Suppressor macrophage (primary cell): Measurements from ENCODE around the gene IGSF9B.

Source experiments
- DNase-seq, 4 experiments: peaks; one replicate each; pipeline ENCODE4 v3.0.0-alpha.2; 2020 to 2022

Gene IGSF9B

DNA sequence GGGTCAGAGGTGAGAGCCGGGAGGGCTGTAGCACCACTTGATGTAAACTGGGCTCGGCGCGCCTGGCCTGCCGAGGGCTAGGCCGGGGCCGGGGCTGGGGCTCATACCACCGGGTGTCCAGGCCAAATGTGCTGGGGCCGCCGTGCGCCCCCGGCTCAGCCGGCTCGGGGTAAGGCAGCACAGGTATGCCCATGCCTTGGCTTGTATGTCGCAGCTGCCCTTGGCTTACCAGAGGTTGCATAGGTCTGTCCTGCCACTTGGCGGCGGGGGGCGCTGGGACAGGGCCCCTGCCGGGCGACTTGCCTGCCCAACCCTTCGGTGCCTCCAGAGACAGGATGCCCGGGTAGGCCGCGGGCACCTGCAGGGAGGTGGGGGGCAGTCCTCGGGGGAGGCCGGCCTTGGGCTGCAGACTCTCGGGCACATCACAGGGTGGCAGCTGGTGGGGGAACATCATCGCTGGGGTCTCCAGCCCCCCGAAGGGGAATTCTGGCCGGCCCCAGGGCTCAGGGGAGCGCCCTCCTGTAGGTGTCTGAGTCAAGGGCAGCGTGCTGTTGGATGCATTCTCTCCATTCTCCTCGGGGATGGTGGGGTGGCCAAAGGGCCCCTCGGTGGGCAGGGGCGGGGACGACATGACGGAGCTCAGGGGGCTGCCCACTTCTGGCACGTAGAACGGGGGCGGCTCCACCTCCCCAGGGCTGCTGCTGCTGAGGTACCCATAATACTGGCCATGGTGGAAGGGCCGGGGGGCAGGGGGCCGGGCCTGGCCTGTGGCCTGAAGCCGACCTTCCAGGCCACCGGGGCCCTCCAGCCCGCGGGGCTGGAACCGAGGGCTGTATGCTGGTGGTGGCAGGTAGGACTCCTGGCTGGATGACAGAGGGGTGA lies 36.4 kb downstream of the IGSF9B start:
- no peak for DNase-seq

DNA sequence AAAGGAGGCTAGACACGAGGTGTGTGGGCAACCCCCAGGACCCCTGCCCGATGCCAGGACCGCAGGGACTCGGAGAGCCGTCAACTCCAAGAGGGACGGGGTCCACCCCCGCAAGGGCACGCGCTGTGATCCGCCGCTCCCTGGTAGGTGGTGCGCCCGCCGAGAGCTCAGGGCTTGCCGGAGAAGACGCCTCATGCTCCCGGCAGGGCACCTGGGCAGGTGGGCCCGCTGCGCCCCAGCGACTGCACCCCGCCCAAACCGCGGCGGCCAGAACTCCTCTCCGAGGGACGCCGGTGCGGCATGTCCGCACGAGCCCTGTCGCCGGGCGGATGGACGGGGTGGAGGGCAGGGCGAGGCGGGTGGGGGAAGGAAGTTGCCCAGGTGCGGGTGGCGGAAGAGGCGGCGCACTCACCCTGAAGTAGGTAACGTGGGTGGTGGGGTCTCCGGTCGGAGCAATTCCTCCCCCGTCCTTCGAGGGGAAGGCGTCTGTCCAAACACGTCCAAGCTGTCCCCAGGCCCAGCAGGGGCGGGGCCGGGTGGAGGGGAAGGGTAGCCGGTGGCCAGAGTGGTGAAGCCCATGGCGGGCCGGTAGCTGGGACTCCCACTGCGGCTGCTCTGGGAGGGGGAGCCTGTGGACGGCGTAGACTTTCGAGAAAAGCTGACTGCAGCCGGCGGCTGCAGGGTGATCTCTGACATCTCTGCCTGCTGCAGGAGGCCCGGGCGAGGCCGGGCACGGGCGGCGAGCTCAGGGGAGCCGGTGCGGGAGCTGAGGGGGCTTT lies 37.2 kb downstream of the IGSF9B start:
- no peak for DNase-seq

DNA sequence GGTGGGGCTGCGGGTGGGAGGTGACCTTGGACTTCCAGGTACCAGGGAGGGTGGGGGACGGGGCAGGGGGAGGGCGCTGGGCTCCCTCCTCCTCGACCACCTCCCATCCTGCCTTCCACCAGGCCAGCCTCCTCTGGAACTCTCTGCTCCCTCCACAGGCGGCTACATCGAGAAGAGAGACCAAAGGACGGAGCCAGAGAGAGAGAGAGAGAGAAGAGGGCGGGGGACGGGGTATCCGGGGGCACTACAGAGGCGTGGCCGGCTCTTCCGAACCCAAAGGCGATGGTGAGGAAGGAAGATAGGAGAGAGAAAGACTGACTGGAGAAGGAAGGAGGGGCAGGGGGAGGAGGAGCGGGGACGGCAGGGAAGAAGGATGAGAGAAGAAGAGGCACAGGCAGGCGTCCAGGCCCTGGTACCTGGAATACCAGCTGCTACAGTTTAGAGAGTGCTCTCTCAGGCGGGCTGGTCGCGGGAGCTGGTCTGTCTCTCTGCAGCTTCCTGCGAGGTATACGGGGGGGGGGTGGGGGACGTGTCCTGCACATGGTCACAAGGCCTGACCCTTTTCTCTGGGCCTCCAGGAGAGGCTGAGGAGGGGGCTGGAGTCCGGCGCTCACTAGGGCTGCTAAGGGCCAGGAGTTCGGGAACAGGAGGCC lies 38.0 kb downstream of the IGSF9B start:
- no peak for DNase-seq

DNA sequence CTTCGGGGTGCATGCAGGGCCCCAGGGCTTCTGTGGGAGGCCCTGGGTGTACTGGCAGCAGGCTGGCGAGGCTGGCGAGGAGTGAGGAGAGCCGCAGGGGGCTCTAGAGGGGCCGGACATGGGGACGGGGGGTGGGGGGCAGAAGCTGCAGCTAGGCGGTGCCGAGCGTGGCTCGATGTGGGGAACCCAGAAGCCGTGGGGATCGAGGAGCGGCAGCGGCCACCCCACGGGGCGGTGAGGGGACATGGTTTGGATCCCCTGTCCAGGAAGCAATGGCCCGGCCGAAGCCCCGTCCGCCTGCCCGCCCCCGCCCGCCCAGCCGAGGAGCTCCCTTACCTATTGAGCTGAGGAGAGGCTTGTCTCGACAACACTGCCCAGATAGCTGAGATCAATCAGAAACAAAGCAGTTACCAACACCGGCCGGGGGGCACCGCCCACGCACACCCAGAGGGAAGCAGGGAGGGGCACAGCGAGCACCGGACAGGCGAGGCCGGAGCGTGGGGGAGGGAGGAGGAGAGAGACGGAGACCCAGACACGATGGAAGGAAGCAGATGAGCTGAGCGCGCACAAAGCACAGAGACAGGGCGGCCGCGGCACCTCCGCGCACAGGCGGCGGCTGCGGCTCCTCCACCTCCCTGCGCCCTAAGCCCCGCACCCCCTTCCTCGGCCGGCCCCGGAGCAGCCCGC lies 38.7 kb downstream of the IGSF9B start:
- no peak for DNase-seq

DNA sequence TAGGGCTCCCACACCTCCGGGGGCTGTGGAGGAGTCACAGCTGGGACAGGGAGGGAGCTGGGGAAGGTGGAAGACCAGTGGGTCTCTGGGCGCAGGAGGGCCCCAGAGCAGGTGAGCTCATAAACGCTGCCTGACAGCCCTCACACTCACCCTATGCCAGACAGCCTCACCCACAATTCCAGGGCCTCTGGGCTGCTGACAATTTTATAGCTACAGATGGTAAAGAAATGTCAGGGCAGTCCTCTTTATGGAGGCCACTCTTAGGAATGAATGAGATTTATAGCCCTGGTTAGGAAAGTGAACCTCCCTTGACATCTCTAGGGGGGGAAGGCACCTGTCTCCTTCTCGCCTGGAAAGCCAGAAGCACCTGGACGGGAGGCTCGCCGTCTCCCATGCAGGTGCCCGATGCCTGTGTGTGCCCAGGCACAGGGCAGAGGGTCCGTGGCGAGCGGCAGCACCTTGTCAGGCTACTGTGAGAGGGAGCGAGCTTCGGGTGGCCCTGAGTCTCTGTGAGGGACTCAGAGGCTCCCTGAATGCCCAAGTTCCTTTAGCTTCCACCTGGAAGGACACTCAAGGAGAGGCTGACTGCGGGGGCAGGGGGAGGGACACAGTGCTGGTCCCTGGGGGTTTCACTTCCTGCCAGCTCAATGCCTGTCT lies 39.9 kb downstream of the IGSF9B start:
- no peak for DNase-seq

DNA sequence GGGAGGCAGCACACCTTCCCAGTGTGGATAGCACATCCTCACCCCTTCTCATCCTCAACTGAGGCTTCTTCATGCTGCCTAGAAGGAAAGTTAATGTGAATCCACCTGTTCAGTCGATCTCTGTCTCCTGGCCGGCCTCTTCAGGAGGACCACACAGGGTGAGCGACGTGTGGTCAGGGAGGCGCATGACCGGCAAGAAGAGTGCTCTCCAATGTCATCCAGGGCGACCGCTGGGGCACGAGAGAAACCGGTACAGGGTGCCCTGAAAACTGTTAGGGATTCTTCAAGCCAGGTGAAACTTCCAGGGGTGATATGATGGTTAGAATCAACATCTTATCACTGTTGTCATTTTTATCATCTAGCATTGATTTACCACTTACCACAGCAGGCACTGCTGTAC lies 43.0 kb downstream of the IGSF9B start:
- no peak for DNase-seq

DNA sequence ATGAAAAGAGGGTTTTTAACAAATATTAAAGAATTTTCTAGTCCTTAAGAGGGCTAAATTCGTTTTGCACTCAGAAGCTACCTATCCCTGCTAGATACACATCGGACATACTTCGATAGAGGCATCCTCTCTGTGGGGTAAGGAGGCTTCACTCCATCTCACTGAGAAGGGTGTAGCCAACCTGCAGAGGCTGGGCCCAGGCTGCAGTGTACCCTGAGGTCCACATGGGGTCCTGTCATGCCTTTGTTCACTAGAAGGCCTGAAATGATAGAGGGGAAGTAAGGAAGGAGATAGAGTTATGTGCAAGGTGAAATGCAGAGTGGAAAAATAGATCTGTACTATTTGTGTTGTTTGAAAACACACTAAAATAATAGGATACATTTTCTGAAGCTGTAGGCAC lies 45.6 kb downstream of the IGSF9B start:
- no peak for DNase-seq

DNA sequence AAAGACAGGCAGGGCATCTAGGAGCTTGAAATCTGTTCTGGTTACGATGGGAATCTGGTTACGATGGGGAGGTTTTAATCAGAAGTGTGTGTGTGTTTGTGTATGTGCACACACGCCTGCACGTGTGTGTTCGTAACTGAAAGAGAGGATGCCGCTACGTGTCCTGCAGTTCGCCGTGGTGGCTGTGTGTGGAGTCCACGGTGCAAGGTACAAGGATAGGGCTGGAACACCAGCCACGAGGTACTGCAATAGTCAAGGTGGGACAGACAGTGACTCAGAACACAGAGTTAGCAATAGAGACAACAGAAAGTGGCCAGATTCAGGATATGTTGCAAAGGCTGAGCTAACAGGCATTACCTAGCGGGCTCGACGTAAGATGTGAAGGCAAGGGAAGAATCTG lies 46.7 kb downstream of the IGSF9B start:
- DNase-seq: no peak

DNA sequence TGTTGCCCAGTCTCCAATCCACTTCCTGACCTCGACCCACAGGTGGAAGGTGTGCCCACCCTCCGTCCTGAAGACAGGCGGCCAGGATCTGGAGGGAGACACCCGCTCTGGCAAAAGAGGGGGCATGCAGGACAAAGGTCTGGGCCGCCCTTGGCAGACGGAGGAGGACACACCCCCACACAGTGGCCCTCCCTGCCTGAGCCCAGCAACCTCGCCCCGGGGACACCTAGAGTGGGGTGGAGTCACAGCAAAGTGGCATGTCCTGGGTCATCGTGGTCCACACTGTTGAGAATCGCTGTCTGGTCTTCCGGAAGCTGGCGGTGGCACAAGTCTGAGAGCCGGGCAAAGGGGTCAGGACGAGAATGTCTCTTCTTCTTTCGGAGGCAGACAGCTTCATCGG lies 47.9 kb downstream of the IGSF9B start:
- DNase-seq: no peak

DNA sequence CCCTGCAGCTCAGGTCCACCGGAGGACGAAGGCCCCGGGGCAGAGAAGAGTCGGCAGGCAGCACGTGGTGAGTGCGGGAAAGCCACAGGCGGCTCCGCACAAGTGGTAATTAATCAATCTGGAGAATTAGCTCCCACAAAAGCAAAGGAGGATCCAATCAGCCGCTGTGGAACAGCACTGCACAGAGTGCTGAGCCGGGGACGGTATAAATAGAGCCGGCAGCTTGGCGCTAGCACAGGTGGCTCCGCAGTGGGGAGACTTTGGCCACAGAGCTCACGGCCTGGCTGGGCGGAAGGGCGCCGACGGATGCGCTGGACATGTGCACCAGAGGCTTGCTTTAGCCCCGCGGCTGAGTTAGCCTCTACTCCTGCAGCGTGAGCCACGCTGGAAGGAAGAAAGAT lies 48.9 kb downstream of the IGSF9B start:
- DNase-seq: no peak

DNA sequence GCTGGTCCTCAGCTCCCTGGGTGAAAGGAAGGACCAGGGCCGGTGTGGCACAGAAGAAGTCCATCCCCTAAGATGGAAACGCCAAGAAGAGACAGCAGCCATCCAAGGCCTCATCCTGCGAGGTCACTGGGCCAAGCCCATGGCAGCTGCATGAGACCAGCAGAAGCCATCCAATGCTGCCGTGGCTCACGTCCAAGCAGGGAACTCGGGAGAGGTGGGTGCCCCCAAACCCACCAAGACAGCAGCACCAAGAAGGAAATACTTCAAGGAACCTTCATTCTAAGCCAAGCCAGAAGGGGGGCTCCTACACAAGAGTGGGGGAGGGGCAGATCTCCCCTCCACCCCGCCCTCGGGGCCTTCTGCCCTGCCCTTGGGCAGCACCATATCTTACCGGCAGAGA lies 49.6 kb downstream of the IGSF9B start:
- no peak for DNase-seq

DNA sequence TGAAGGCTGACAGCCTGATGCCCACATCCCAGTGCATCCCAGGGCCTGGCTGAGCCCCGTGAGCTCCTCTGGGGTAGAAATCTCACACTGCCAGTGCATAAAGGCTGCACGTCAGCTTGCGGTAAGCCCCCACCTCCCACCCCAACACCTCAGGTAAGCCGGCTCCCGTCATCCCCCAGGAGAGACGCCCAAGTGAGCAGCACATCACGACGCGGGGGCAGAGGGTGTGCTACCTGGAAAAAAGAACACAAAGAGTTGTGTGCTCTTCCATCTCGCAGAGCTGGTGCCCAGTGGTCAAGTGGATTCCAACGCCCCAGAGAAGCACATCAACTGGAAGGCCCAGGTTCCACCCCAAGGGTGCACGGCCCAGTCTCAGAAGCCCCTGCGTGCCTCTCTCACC lies 50.0 kb downstream of the IGSF9B start:
- DNase-seq: no peak

DNA sequence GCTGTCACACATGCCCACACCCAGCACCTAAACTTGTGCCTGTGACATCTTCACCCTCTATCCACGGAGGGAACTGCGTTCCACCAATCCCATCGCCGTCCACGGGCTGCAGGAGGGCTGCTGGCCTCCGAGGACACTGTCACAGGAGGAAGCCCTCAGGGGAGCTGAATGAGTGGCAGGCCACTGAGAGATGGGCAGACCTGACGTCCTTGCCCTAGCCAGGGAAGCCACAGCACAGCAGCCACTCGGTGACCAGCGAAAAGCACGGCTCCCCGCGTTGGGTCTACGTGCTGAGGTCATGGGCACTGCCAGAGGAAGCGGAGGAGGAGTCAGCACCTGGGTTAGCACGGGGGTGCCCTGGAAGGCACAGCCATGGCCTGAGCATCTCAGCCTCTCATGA lies 50.5 kb downstream of the IGSF9B start:
- no peak for DNase-seq

DNA sequence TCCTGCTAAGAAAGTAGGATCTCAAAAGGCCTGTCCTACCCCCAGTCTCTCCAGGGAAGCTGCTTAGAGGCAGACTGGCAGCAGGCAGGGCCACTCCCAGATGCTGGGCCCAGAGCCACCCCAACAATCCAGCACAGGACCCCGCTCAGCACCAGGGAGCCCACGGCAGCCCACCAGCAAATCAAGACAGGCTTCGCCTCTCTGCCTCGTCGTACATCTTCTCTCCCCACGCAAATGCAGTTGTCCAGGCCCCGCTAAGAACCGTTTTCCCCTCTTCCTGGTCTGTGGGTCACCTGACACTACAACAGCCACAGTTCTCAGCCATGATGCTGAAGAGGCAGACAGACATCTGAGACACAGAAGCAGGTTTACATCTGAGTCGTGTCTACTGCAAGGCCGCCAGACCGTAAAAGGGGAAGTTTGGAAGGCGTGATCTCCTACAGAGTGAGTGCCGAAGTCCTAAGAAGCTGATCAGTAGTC lies 51.1 kb downstream of the IGSF9B start:
- DNase-seq: no peak

DNA sequence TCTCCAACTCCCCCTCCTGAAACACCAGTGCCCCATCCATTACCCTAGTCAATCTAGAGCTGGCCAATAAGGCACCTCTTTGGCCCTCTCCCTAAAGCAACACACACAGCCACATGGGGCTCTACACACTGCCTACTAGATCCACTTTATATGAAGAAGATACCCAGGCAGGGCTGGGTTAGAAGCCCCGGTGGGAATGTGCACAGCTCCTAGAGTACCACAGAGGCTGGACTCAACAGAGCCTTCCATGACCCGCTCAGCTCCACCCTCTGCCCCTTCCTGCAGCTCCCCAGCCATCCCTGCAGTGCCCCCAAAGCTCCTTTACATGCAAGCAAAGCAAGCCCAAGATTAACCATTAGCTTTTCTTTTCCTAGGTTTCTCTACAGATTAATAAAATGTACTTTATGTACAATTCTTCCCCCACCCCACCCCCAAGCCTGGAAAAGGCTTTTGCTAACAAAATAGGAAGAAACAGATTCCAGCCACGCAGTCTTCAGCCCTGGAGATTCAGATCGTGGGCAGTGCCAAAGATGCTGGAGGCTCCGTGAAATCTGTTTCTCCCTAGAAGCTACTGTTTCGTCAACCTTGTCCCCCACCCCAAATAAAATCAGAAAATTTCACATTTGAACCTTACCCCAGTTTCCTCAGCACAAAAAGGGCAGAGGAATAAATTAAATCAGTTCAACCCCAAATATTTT lies 51.8 kb downstream of the IGSF9B start:
- DNase-seq: no peak

DNA sequence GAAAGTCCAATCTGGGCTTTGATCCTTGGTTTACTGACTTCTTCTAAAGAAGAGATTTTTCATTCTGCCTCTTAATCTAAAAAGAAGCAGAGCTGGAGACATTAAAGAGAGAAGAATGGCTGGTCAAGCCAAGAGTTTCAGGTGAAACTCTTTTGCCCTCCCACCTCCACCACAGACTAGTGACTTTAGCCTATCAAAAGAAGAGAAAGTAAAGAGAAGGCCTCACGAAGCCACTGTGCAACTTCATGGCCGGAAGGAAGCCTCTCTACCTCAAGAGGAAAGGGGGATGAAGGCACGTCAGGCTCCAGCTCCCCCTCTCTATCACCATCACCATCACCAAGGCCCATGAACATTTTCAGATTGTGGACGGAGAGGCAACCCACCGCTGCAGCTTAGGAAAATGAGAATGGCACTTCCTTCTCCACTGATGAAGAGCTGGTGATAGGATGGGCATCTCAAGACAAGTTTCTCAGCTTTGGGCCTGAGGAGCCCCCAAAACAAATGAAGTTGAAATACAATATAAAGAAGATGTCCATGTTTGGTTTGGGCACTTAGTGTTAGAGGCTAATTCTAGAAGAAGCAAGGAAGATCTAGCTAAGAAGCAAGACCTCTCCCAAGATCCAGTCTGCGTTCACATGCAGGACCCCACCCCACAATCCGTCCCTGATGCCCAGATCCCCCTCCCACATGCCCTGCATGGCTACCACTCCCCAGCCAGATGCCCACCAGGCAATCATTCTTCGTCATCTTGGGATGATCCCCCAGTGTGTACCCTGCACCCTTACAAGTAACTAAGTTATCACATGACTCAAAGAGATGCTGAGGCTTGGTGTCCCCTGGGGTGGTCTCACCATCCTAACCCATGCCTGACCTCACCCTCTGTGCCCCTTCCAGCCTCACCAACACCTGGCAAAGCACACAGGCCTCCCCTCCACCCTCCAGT lies 52.6 kb downstream of the IGSF9B start:
- no peak for DNase-seq

DNA sequence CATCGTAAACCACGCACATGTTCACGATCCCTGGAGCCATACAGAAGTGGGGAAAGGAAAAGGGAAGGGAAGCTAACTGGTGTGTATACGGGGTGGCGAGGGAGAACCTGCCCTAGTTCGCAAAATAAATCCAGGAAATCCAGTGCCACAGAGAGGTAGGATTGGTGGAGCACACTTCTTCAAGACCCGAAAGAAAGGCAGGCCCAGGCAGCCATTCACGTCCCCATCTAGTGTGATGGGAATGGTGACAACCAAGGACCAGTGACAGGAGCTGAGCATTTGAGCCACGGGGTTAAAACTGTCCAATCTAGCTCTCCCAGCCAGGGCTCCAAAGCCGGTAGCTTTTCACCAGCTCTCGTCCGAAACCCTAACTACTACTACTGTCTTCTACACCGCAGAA lies 53.7 kb downstream of the IGSF9B start:
- DNase-seq: no peak

DNA sequence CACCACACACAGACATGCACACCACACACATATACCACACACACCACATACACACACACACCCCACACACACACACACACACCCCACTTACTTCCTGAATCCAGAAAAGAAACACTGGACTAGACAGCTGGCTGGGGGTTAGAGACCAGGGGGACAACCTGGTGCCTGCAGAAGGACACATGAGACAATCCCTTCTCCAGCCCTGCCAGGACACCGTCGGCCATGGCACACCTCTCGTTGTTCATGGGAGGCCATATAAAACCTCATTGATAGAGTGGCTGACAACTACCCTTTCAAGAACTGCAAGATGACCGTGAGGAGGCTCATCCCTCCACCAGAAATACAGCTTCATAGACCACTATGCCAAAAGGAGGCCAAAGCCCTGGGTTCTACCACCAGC lies 54.3 kb downstream of the IGSF9B start:
- no peak for DNase-seq

DNA sequence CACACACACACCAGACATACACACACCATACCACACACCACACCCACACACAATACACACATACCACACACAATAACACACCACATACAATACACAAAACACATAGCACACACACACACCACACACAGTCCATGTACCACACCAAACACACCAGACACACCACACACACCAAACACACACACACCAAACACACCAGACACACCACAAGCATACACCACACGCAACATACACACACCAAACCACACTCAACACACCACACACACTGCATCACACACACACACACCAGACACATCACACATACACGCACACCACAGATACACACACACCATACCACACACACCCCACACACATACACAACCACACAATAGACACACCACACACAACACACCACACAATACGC lies 54.8 kb downstream of the IGSF9B start:
- DNase-seq: no peak

DNA sequence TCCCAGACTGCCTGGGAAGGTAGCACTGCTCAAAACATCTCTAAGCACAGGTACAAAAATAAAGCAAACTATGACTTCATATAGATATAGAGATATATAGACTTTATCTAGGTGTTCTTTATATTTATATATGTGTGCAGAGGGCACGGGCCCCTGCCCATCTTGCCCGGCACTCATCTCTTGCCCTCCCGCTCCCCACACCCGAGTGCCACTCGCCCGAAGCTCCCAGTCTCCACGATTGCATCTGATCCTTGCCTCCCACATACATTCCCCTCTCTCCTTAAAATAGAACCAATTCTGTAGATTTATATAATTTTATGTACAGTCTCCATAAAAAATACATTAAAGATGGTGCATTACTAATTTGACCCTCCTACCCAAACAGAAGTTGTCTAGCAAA lies 55.5 kb downstream of the IGSF9B start:
- DNase-seq: no peak
